ENCODE measurements around the gene RELL2.

- TF ChIP-seq POLR2AphosphoS5 (IDR thresholded peaks at IDR 0.05) (no peak), CTCF (IDR thresholded peaks at IDR 0.05) (no peak), POLR2A (IDR thresholded peaks at IDR 0.05) (no peak), EP300 (IDR thresholded peaks at IDR 0.05) (no peak)
Observed at GRCh38 chr5:141641634-141642267, 5.0 kb downstream of the RELL2 start.

Measured in sigmoid colon (tissue), 4 donors.